Measurements from ENCODE around the gene AUH.

The AUH gene

GRCh38 chr9:91285729-91286353 lies 75.9 kb downstream of the AUH start:
- no peak for DNase-seq

DNA sequence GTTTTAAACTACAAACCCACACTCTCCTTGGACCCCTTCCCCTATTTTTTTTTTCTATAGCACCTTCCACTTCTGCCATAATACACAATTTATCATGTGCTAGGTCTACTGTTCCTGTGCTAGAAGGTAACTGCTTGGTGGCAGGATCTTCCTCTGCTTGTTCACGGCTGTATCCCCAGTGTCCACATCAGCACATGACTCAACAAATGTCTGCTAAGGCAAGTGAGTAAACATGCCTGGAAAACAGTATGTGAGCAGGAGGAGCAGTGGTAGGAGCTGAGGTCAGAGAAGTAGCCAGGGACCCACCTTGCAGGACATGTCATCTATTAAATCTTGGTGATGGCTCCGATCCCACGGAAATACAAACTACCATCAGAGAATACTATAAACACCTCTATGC lies 79.4 kb downstream of the AUH start:
- no peak for DNase-seq

- no peak for DNase-seq
Measured at GRCh38 chr9:91279296-91280204, 82.2 kb downstream of the AUH start.

- DNase-seq = no peak
Measured at GRCh38 chr9:91276513-91276912, 85.2 kb downstream of the AUH start.

DNA sequence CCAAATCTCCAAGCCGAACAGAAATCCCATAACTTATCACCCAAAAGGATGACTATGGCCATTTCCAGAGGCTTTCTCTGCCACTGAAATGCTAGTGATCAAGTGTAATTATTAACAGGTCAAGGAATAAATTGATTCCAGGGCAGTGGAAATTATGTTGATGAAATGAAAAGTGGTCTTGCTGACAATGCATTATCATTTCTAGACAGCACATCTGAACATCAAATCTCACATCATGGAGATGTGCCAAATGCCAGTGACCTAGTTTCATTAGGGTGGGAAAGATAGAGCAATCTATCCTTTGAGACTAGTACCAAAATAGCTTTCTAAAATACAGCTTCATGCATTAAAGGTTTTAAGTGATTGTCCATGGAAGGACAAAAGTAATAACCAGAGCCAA lies 86.1 kb downstream of the AUH start:
- no peak for DNase-seq

DNA sequence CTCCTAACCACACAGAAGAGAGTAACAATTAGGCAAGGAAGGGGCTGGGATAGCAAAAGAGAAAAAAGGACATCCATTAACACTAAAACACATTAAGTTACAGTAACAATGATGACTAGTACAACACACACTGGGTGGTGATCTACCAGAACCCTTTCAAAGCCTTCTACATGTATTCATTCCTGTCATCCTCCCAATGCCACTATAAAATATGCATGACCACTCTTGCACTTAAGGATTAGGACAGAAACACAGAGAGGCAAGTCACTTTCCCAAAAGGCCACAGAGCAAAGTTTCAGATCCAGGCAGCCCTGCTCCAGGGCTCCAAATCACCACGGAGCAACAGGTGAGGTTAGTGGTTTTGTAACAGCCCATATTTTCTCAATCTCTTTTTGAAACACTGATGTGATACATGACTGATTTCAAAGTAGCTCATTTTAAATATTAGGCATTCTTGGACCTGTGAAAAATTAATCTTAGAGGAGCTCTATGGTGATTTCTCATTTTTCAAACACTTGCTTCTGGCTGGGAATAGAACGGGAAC lies 86.7 kb downstream of the AUH start:
- no peak for DNase-seq

- DNase-seq = no peak
Measured at GRCh38 chr9:91273853-91274552, 87.7 kb downstream of the AUH start.

GRCh38 chr9:91271156-91271555 lies 90.6 kb downstream of the AUH start:
- DNase-seq = no peak

- no peak for DNase-seq
Measured at GRCh38 chr9:91269907-91270491, 91.7 kb downstream of the AUH start.

DNA sequence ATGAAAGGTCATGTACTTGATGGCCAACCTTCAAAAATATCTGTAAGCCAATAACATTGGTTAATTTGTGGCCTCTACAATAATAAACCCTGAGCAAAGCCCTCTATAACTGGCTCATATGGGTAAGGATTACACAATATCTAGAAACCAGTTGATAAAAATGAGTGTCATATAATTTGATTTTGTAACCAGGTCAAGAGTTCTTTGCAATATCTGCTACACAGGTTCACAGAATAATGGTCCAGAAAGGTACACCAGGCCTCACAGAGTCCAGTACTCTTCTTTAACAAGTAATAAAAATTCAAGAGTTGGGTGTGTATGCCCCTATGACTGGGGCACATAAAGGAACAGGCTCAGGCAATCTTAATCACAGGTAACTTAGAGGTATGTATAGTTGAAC lies 95.3 kb downstream of the AUH start:
- DNase-seq = no peak

DNA sequence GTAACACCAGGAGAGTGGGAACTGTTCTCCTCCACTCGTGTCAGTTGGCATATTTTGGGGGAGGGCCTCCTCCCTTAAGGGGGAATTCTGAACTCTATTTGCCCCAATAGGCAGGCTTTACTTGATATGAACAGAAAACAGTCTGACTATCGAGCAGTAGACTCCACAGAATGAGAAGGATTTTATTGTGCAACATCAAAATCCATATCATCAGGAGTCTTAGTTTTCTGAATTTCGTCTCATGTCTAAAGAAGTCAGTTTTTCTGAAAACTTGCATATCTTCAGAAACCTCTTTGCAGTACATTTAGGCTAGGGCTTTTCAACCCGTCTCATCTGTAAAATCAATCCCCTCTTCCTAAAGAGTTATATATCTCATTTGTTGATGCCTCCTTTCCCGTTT lies 96.2 kb downstream of the AUH start:
- no peak for DNase-seq

GRCh38 chr9:91261417-91261816 lies 100.3 kb downstream of the AUH start:
- DNase-seq = no peak

DNA sequence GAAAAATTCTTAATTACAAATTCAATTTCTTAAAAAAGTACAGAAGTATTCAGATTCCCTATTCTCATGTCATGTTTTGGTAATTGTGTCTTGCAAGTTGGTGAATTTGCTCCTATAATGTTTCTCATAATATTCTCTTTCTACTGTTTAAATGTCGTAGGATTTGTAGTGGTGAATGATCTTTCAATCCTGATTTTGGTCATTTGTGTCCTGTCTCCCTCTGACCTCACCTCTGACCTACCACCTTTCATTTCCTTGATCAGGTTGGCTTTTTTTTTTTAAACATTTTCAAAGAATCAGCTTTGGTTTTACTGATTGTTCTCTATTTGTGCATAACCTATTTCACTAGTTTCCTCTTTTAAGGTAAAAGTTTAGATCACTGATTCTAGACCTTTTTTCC lies 102.6 kb downstream of the AUH start:
- no peak for DNase-seq

DNA sequence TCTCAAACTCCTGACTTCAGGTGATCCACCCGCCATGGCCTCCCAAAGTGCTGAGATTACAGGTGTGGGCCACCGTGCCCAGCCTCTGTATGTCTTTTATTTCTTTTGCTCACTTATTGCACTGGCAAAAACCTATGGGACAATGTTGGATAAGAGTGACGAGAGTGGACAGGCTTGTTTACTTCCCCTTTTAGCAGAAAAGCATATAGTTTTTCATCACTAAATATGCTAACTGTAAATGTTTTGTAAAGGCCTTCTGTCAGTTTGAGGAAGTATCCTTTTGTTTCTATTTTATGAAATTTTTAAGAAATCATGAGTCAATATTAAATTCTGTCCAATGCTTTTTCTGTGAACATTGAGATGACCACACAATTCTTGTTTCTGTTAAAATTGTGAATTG lies 103.3 kb downstream of the AUH start:
- DNase-seq = no peak

GRCh38 chr9:91256235-91256634 lies 105.5 kb downstream of the AUH start:
- no peak for DNase-seq

DNA sequence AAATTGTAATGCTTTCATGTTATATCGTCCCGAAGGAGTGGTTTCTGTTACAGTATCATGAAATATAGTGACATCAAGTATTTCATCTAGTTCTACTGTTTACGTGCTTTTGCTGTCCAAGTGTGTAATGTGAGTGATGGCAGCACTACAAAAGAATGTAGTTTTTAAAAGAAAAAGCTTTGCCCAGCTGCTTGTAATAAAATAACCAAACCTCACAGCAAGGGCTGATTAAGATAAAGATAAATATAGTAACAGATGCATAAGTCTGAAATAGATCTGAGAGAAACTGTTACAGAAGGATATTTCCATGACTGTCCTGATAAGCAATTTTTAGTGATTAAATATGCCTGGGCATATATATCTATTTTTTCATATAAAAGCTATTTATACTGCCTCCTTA lies 106.4 kb downstream of the AUH start:
- no peak for DNase-seq

GRCh38 chr9:91253488-91253887 lies 108.2 kb downstream of the AUH start:
- DNase-seq = no peak

DNA sequence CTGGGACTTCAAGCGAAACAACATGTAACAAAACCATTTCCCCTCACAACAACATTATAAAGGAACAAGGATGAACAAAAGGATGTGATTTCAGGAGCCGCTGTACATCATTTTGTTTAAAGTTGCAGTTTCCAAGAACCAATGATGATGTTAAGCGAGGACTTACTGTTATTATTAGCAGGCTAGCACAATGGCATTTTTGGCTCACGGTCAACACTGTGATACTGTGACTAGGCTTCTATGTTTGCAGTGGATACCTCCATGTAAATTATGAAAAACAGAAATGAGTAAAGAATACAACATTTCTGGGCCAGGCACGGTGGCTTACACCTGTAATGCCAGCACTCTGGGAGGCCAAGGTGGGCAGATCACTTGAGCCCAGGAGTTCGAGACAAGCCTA lies 113.0 kb downstream of the AUH start:
- no peak for DNase-seq

DNA sequence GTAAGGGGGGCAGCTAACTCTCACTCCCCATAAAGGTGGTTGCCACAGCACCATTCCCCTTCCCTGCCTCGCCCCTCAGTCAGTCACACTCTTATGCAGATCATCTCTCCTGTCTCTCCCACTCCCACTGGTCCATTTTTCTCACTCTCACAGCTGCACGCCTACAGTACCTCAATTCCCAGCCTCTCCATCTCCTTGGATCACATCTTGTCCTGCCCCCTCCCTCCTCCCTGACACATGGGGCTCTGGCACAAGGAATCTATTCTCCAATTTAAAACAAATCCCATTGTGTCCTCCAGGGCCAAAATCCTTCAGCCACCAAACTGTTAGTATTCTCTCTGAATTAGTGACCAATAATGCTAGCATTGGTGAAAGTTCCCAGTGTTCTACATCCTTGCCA lies 114.4 kb downstream of the AUH start:
- no peak for DNase-seq

DNA sequence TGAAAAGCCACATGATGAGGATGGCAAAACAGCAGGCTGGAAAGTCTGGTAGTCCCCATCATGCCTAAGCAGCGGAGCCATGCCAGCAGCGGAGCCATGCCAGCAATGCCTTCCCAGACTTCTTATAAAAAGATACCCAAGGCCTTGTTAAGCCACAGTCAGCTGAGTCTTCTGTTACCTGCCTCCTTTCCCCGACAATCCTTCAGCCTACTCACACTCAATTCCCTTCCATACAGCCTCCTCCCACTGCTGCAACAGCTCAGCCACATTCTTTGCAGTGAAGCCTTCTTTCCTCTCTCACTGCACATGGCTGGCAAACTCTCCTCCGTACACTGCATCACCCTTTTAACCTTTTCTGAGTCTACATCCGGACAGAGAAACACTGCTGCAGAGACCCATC lies 114.9 kb downstream of the AUH start:
- DNase-seq = no peak

- DNase-seq = no peak
Measured at GRCh38 chr9:91245431-91246313, 116.0 kb downstream of the AUH start.

DNA sequence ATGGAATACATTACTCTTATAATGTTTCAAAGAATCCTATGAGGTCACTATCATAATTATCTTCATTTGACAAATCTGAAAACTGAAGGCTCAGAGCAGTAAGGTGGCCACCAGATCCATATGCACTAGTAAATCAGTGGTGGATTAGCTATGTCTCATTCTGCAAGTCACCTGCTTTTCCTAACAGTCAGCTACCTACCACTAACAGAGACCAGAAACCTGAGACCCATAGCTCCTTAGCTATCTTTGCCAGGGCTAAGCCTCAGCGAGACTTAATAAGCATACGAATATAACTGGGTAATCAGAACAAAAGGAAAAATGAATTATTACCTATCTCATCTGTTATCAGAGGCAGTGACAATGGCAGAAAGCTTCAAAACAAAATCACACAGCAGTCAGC lies 118.7 kb downstream of the AUH start:
- no peak for DNase-seq

All from activated CD4-positive, alpha-beta T cell treated with anti-CD3 and anti-CD28 coated beads, Interleukin-2, amount 50 U/mL, for 1 hour (primary cell).